Cardiac muscle cell (in vitro differentiated cells and primary cell): ENCODE results near the gene DIP2A. TPM values are rescaled to one million over a fixed set of nuclear protein-coding genes. Genes with fewer than 3 reads are reported as not detected.

ENCODE experiments used
- DNase-seq, 2 donors: peaks; one replicate each; pipeline versions ENCODE4 v3.0.0 to v3.0.0-alpha.2; 2010 to 2017; ENCODE audit warnings: low read depth in 1 of 2, low spot score in 1 of 2
- H3K27ac ChIP-seq: fragments of 200-600 bp; sonication (generic); 2 replicates; pipeline ENCODE4 v1.5.1; 2016
- H3K27me3 ChIP-seq: fragments of 200-600 bp; sonication (generic); 2 replicates; pipeline ENCODE4 v1.6.0; 2016; ENCODE audit warnings: control low read depth
- H3K36me3 ChIP-seq: fragments of 200-600 bp; sonication (generic); 2 replicates; pipeline ENCODE4 v1.5.1; 2016; ENCODE audit warnings: control low read depth
- H3K4me1 ChIP-seq: fragments of 200-600 bp; sonication (generic); 2 replicates; pipeline ENCODE4 v1.8.1; 2017; ENCODE audit warnings: low read depth, mild to moderate bottlenecking, mixed run types
- H3K4me3 ChIP-seq: fragments of 200-600 bp; sonication (generic); 2 replicates; pipeline ENCODE4 v1.5.1; 2016; ENCODE audit warnings: mild to moderate bottlenecking
- H3K9me3 ChIP-seq: fragments of 200-600 bp; sonication (generic); 2 replicates; pipeline ENCODE4 v1.5.1; 2017; ENCODE audit warnings: low read depth, mild to moderate bottlenecking, control low read depth
- polyA plus RNA-seq: library from polyadenylated mRNA; unstranded; fragments of >200 nt; fragmentation: Nextera tagmentation; extraction: Ambion mirVana; gene quantifications from 2 replicates; pipeline ENCODE4 v1.2.1, GENCODE V29; 2016
- total RNA-seq: library from RNA; depleted of rRNA; stranded (reverse); fragments of >200 nt; gene quantifications from 2 replicates; pipeline ENCODE4 v1.2.3, GENCODE V29; 2016
- TF ChIP-seq, protein P1 (sequence below): IDR thresholded peaks from 2 replicates; pipeline ENCODE4 v1.5.1; 2012; ENCODE audit warnings: low read depth, mild to moderate bottlenecking, low read length

The DIP2A gene
- total and polyA plus RNA-seq, 2 experiments from 2014 or later: 21.7 to 42.2 TPM

DNA sequence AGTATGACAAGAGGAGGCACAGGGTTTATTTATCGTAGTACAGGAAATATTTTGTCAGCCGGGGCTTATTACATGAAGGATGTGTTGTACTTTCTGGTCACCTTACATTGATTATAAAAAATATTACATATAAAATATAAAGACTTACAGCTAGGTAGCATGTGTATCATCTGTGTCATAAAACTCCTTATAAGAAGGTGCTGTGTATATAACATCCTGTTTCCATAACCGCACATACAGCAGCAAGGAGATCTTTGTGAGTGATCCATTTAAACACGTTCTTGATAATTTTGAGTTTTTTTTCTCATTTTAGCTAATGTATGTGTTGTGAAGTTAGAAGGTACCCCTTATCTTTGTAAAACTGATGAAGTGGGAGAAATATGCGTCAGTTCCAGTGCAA is 86.1 kb downstream of the DIP2A start:
- H3K4me1 ChIP-seq: peaks cover 7% of the 10 kb centered on the region
- H3K27ac ChIP-seq: no peak overlapping the region
- TF ChIP-seq, protein P1, sequence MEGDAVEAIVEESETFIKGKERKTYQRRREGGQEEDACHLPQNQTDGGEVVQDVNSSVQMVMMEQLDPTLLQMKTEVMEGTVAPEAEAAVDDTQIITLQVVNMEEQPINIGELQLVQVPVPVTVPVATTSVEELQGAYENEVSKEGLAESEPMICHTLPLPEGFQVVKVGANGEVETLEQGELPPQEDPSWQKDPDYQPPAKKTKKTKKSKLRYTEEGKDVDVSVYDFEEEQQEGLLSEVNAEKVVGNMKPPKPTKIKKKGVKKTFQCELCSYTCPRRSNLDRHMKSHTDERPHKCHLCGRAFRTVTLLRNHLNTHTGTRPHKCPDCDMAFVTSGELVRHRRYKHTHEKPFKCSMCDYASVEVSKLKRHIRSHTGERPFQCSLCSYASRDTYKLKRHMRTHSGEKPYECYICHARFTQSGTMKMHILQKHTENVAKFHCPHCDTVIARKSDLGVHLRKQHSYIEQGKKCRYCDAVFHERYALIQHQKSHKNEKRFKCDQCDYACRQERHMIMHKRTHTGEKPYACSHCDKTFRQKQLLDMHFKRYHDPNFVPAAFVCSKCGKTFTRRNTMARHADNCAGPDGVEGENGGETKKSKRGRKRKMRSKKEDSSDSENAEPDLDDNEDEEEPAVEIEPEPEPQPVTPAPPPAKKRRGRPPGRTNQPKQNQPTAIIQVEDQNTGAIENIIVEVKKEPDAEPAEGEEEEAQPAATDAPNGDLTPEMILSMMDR: no peak
- peaks cover 37% of the 10 kb centered on the region for H3K36me3 ChIP-seq
- H3K27me3 ChIP-seq: no peaks in the 10 kb centered on the region
- H3K9me3 ChIP-seq: no peaks in the 10 kb centered on the region
- DNase-seq: no peak
- H3K4me3 ChIP-seq: no peak overlapping the region

DNA sequence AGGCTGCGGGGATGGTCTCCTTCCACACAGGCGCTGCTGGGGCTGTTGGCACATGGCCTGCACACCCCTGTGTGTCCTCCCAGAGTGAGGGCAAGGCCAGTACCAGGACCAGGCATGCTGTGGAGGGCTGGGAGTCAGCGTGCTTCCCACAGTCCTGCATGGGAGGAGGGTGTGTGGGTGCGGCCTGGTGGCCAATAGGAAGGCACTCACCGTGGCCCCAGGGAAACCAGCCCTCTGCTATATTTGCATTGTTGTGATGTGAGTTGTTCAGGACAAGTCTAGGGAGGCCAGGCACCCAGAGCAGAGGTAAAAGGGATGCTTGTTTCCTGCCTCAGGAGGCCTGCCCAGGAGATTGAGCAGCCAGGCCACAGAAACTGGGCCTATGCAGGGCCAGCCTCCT is 86.7 kb downstream of the DIP2A start:
- H3K27me3 ChIP-seq: no peaks in the 10 kb centered on the region
- DNase-seq: no peak
- H3K27ac ChIP-seq: no peak overlapping the region
- H3K4me3 ChIP-seq: no peak overlapping the region
- no peaks in the 10 kb centered on the region for H3K9me3 ChIP-seq
- peaks cover 1% of the 10 kb centered on the region for H3K4me1 ChIP-seq
- peaks cover 43% of the 10 kb centered on the region for H3K36me3 ChIP-seq
- TF ChIP-seq, protein P1: no peak

DNA sequence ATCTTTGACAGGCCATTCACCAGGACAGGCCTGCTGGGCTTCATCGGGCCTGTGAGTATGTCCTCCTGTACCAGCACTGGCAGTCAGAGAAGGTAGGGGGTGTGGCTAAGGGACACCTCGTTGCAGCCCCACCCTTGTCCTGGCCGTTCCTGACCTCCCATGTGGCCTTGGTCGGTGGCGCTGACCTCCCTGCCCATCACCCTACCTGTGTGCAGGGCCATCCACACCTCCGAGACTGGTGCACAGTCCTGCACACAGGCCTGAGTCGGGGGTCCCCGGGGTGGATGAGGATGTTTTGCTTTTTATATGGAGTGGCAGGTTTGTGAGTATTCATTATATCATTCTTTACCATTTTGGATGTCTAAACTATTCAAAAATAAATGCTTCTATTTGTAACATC is 87.2 kb downstream of the DIP2A start:
- no peak for DNase-seq
- Histone ChIP-seq H3K27me3 (no peaks in the 10 kb centered on the region), H3K36me3 (peaks cover 48% of the 10 kb centered on the region)

DNA sequence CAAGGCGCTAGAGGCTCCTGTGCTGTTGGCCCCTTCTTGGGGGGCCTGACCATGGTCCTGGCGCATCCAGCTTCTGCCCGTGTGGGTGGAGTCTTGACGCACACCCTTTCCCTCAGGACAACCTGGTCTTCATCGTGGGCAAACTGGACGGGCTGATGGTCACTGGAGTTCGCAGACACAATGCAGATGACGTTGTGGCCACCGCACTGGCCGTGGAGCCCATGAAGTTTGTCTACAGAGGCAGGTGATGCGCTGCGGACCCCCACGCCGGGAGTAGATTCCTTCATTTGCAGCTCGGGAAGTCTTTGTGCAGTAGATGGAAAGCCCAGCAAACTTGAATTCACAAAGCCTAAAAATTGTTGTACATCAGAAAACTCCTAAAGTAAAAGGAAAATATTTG is 88.1 kb downstream of the DIP2A start:
- no peak for DNase-seq
- H3K27me3 ChIP-seq: no peaks in the 10 kb centered on the region
- H3K4me1 ChIP-seq: no peaks in the 10 kb centered on the region
- H3K4me3 ChIP-seq: no peak overlapping the region
- H3K9me3 ChIP-seq: no peaks in the 10 kb centered on the region
- no peak overlapping the region for H3K27ac ChIP-seq
- peaks cover 47% of the 10 kb centered on the region for H3K36me3 ChIP-seq
- TF ChIP-seq, protein P1: no peak

More for the DNA sequence above, 87.2 kb downstream of the DIP2A start:
- H3K4me1 ChIP-seq: no peaks in the 10 kb centered on the region
- H3K27ac ChIP-seq: no peak overlapping the region
- no peaks in the 10 kb centered on the region for H3K9me3 ChIP-seq
- TF ChIP-seq, protein P1: no peak
- H3K4me3 ChIP-seq: no peak overlapping the region

DNA sequence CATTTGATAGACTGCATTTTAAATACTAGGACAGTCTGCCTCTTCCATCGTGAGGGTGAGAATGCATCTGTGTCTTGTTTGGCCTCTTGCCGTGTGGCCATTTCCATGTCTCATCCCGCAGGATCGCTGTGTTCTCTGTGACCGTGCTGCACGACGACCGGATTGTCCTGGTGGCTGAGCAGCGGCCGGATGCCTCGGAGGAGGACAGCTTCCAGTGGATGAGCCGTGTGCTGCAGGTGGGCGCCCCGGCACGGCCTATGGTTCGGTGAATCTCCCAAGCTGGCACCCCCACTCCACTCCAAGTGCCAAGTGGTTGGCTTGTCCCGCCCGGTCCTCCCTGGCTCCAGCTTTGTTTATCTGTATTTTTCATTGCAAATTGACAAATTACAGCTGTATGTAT is 91.0 kb downstream of the DIP2A start:
- TF ChIP-seq, protein P1: no peak
- Histone ChIP-seq H3K9me3 (no peaks in the 10 kb centered on the region), H3K4me3 (no peak overlapping the region), H3K27ac (no peak overlapping the region), H3K27me3 (no peaks in the 10 kb centered on the region), H3K4me1 (no peaks in the 10 kb centered on the region), H3K36me3 (peaks cover 60% of the 10 kb centered on the region)
- DNase-seq: no peak
